Gastroesophageal sphincter (tissue), 4 donors: ENCODE measurements around the gene IL6. TPM values are rescaled to one million over a fixed set of nuclear protein-coding genes. Genes with fewer than 3 reads are reported as not detected.
A peak's percentile ranks its signal among the peaks of the same experiment; 100 is the strongest.

ENCODE experiments used
- ATAC-seq: fragments of 150-250 bp; one replicate; pipeline ENCODE4 v1.9.1; 2016; ENCODE audit warnings: mild to moderate bottlenecking, moderate library complexity
- H3K27ac ChIP-seq, 4 donors: fragments of 200-600 bp; sonication (generic) in 3 of 4; 1 replicate in 3 of 4; 2 replicates in 1 of 4; pipeline ENCODE4 v1.5.1; 2016 to 2019
- H3K27me3 ChIP-seq: fragments of 200-600 bp; sonication (generic); one replicate; pipeline ENCODE4 v1.5.1; 2019
- H3K36me3 ChIP-seq, 2 donors: fragments of 200-600 bp; sonication (generic); one replicate each; pipeline ENCODE4 v1.5.1; 2019; ENCODE audit warnings: control low read depth in 1 of 2
- H3K4me1 ChIP-seq, 3 donors: fragments of 200-600 bp; sonication (generic); 1 replicate in 2 of 3; 2 replicates in 1 of 3; pipeline ENCODE4 v1.5.1; 2016 to 2019; ENCODE audit warnings: control low read depth in 2 of 3
- H3K4me3 ChIP-seq, 2 donors: fragments of 200-600 bp; sonication (generic); one replicate each; pipeline ENCODE4 v1.5.1; 2019; ENCODE audit warnings: mild to moderate bottlenecking in 1 of 2, moderate library complexity in 1 of 2
- H3K9me3 ChIP-seq, 3 donors: fragments of 200-600 bp; sonication (generic); one replicate each; pipeline ENCODE4 v1.5.1; 2017 to 2019; ENCODE audit warnings: control low read depth in 2 of 3
- CTCF ChIP-seq, 4 experiments: fragments of 200-600 bp in 2 of 4; fragments of 450-650 bp in 2 of 4; sonication (generic) in 1 of 4; IDR thresholded peaks; one replicate each; pipeline ENCODE4 v1.5.1; 2017 to 2019; ENCODE audit warnings: antibody characterized with exemption in 4 of 4, mild to moderate bottlenecking in 2 of 4, moderate library complexity in 2 of 4
- EP300 ChIP-seq: sonication (generic); formaldehyde crosslinking; IDR thresholded peaks from one replicate; pipeline ENCODE4 v1.6.1; 2017; ENCODE audit warnings: antibody characterized with exemption, mild to moderate bottlenecking
- POLR2A ChIP-seq, 2 donors: fragments of 450-650 bp; IDR thresholded peaks; one replicate each; pipeline ENCODE4 v1.6.1; 2017; ENCODE audit warnings: antibody characterized with exemption in 2 of 2, mild to moderate bottlenecking in 2 of 2, moderate library complexity in 1 of 2
- POLR2AphosphoS5 ChIP-seq: sonication (generic); formaldehyde crosslinking; IDR thresholded peaks from one replicate; pipeline ENCODE4 v1.6.1; 2017; ENCODE audit warnings: antibody characterized with exemption
- WGBS, 2 donors: methylation state at CpG; one replicate each; pipeline ENCODE4 v1.1.5; 2018; ENCODE audit warnings: low coverage in 1 of 2; 5-methylcytosine and 5-hydroxymethylcytosine counted together
- total RNA-seq, 4 donors: library from RNA; depleted of rRNA; stranded (reverse); fragments of >200 nt; gene quantifications; one replicate each; pipeline ENCODE4 v1.1.0, GENCODE V29; 2016

IL6 gene
- total RNA-seq, 4 donors from 2014 or later, result 0.85 to 27.9 TPM; not detected in 2

- no peak for TF ChIP-seq EP300
- no peak for TF ChIP-seq POLR2AphosphoS5
- 67% methylated on average over 1 of the region's 3 CpGs; no CpG with 5 or more reads in 1 of the 2 donors for WGBS, 2 donors
- Histone ChIP-seq H3K36me3 (no peaks in the 10 kb centered on the region), H3K4me1 (peaks cover 3 to 67% (median 27%) of the 10 kb centered on the region in 3 donors), H3K27ac (peak overlapping the region in 3 of 4 donors; percentile 80 to 82 (median 81)), H3K4me3 (peak overlapping the region in 1 of 2 donors; percentile 45), H3K9me3 (no peaks in the 10 kb centered on the region), H3K27me3 (no peaks in the 10 kb centered on the region)
- no peak for ATAC-seq
Measured at GRCh38 chr7:22727714-22728035, 675 bp downstream of the IL6 start.

DNA sequence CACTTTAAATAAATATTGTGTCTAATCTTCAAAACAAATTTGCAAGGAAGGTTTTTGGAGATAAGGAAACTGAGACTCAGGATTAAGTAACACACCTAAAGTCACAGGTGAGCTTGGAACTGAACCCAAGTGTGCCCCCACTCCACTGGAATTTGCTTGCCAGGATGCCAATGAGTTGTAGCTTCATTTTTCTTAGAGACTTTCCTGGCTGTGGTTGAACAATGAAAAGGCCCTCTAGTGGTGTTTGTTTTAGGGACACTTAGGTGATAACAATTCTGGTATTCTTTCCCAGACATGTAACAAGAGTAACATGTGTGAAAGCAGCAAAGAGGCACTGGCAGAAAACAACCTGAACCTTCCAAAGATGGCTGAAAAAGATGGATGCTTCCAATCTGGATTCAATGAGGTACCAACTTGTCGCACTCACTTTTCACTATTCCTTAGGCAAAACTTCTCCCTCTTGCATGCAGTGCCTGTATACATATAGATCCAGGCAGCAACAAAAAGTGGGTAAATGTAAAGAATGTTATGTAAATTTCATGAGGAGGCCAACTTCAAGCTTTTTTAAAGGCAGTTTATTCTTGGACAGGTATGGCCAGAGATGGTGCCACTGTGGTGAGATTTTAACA is 1.5 kb downstream of the IL6 start:
- no peak for TF ChIP-seq POLR2A (IDR thresholded peaks at IDR 0.05)
- no peak for TF ChIP-seq EP300
- TF ChIP-seq CTCF (IDR thresholded peaks at IDR 0.05), result peak in 3 of 4 experiments; percentile 8 to 58 (median 44)
- no peaks in the 10 kb centered on the region for H3K27me3 ChIP-seq
- ATAC-seq, result no peak
- H3K4me3 ChIP-seq, result no peak overlapping the region
- H3K27ac ChIP-seq, result peak overlapping the region in 3 of 4 donors; percentile 80 to 82 (median 81)
- no peaks in the 10 kb centered on the region for H3K9me3 ChIP-seq
- H3K4me1 ChIP-seq, result peaks cover 0 to 58% (median 19%) of the 10 kb centered on the region in 3 donors
- no peaks in the 10 kb centered on the region for H3K36me3 ChIP-seq
- 92 to 100% methylated on average over 1 of the region's 1 CpG for WGBS, 2 donors

DNA sequence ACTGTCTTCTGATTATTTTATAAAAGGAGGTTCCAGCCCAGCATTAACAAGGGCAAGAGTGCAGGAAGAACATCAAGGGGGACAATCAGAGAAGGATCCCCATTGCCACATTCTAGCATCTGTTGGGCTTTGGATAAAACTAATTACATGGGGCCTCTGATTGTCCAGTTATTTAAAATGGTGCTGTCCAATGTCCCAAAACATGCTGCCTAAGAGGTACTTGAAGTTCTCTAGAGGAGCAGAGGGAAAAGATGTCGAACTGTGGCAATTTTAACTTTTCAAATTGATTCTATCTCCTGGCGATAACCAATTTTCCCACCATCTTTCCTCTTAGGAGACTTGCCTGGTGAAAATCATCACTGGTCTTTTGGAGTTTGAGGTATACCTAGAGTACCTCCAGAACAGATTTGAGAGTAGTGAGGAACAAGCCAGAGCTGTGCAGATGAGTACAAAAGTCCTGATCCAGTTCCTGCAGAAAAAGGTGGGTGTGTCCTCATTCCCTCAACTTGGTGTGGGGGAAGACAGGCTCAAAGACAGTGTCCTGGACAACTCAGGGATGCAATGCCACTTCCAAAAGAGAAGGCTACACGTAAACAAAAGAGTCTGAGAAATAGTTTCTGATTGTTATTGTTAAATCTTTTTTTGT is 2.3 kb downstream of the IL6 start:
- Histone ChIP-seq H3K27ac (peak overlapping the region in 2 of 4 donors; percentile 80 to 82), H3K27me3 (no peaks in the 10 kb centered on the region), H3K4me3 (no peak overlapping the region), H3K4me1 (peaks cover 0 to 51% (median 14%) of the 10 kb centered on the region in 3 donors), H3K9me3 (no peaks in the 10 kb centered on the region), H3K36me3 (no peaks in the 10 kb centered on the region)
- 96 to 100% methylated on average over 1 to 3 of the region's 3 CpGs for WGBS, 2 donors
- TF ChIP-seq POLR2A (IDR thresholded peaks at IDR 0.05), result no peak
- TF ChIP-seq CTCF (IDR thresholded peaks at IDR 0.05), result no peak
- no peak for TF ChIP-seq EP300
- no peak for TF ChIP-seq POLR2AphosphoS5
- ATAC-seq, result no peak

DNA sequence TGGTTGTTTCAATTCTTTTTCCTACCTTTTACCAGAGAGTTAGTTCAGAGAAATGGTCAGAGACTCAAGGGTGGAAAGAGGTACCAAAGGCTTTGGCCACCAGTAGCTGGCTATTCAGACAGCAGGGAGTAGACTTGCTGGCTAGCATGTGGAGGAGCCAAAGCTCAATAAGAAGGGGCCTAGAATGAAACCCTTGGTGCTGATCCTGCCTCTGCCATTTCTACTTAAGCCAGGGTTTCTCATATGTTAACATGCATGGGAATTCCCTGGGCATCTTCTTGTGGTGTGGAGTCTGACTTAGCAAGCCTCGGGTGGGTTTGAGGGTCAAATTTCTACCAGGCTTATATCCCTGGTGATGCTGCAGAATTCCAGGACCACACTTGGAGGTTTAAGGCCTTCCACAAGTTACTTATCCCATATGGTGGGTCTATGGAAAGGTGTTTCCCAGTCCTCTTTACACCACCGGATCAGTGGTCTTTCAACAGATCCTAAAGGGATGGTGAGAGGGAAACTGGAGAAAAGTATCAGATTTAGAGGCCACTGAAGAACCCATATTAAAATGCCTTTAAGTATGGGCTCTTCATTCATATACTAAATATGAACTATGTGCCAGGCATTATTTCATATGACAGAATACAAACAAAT is 3.2 kb downstream of the IL6 start:
- H3K9me3 ChIP-seq, result no peaks in the 10 kb centered on the region
- no peak for ATAC-seq
- WGBS, 2 donors, result 0 to 17% methylated on average over 1 of the region's 2 CpGs
- no peaks in the 10 kb centered on the region for H3K36me3 ChIP-seq
- no peak for TF ChIP-seq POLR2A (IDR thresholded peaks at IDR 0.05)
- no peak for TF ChIP-seq POLR2AphosphoS5
- H3K27me3 ChIP-seq, result no peaks in the 10 kb centered on the region
- no peak overlapping the region for H3K4me3 ChIP-seq
- H3K4me1 ChIP-seq, result peaks cover 0 to 42% (median 14%) of the 10 kb centered on the region in 3 donors
- no peak overlapping the region for H3K27ac ChIP-seq

DNA sequence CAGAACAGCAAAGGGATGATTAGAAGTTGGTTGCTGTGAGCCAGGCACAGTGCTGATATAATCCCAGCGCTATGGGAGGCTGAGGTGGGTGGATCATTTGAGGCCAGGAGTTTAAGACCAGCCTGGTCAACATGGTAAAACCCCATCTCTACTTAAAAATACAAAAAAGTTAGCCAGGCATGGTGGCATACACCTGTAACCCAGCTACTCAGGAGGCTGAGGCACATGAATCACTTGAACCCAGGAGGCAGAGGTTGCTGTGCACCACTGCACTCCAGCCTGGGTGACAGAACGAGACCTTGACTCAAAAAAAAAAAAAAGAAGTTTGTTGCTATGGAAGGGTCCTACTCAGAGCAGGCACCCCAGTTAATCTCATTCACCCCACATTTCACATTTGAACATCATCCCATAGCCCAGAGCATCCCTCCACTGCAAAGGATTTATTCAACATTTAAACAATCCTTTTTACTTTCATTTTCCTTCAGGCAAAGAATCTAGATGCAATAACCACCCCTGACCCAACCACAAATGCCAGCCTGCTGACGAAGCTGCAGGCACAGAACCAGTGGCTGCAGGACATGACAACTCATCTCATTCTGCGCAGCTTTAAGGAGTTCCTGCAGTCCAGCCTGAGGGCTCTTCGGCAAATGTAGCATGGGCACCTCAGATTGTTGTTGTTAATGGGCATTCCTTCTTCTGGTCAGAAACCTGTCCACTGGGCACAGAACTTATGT is 4.1 kb downstream of the IL6 start:
- H3K4me3 ChIP-seq, result peak overlapping the region in 1 of 2 donors; percentile 2
- H3K9me3 ChIP-seq, result no peaks in the 10 kb centered on the region
- WGBS, 2 donors, result 61 to 69% methylated on average over 5 of the region's 5 CpGs
- TF ChIP-seq EP300, result no peak
- no peak for TF ChIP-seq CTCF (IDR thresholded peaks at IDR 0.05)
- no peak for TF ChIP-seq POLR2A (IDR thresholded peaks at IDR 0.05)
- no peak for TF ChIP-seq POLR2AphosphoS5
- no peaks in the 10 kb centered on the region for H3K36me3 ChIP-seq
- H3K27ac ChIP-seq, result peak overlapping the region in 3 of 4 donors; percentile 8 to 17 (median 12)
- peaks cover 0 to 33% (median 9%) of the 10 kb centered on the region in 3 donors for H3K4me1 ChIP-seq
- H3K27me3 ChIP-seq, result no peaks in the 10 kb centered on the region
- ATAC-seq, result no peak
